CD1c-positive myeloid dendritic cell (primary cell): ENCODE results near the gene UNC5B.

Experiments used
- DNase-seq: peaks from one replicate; pipeline ENCODE4 v3.0.0-alpha.2; 2016; ENCODE audit errors: extremely low spot score

Gene UNC5B

DNA sequence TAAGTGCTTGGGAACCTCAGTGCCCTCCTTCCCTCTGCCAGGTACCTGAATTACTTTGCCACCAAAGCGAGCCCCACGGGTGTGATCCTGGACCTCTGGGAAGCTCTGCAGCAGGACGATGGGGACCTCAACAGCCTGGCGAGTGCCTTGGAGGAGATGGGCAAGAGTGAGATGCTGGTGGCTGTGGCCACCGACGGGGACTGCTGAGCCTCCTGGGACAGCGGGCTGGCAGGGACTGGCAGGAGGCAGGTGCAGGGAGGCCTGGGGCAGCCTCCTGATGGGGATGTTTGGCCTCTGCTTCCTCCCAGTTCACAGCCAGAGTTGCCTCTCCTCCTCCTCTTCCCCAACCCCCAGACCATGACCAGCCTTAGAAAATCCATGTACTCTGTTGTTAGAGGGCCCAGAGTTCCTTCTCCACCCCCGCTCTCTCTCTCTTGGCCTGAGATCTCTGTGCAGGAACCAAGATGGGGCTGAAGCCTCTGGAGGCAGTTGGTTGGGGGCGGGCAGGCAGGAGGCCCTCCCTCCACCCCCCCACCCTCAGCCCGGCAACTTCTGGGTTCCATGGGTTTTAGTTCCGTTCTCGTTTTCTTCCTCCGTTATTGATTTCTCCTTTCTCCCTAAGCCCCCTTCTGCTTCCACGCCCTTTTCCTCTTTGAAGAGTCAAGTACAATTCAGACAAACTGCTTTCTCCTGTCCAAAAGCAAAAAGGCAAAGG lies 86.9 kb downstream of the UNC5B start:
- DNase-seq: peak; percentile 78

DNA sequence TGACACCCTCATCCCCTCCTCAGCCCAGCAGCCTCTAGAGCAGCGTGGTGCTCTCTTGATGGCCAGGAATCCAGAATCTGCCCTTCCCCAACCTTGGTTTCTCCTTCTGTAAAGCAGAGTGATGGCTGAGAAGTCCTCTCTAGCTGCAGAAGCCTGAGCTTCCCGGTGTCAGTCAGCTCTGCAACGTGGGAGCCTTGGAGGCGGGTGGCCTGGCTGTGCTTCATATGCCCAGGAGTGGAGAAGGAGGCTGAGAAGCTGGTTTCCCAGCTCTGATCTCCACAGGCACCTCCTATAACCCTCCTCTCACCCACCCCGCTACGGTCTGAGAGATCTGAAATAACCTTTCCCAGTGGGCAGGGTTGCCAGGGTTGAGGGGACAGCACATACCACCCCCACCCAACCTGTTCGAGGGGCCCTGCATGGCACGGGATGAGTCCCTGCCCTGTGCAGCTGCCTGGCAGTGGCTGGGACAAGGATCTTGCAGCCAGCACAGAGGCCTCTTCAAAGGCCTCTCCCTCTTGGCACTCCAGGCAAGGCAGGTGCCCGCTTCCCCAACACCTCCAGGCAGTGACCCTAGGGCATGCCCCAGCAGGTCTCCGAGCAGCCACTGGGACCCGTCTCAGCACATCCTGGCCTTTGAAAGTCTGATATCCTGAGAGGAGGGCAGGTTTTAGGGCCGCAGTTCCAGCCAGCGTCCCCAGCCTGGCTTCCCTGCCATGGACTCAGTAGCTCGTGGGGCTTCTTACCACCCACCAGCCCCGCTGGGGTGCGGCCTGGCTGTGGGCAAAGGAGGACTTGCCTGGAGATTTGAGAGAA lies 88.4 kb downstream of the UNC5B start:
- no peak for DNase-seq

DNA sequence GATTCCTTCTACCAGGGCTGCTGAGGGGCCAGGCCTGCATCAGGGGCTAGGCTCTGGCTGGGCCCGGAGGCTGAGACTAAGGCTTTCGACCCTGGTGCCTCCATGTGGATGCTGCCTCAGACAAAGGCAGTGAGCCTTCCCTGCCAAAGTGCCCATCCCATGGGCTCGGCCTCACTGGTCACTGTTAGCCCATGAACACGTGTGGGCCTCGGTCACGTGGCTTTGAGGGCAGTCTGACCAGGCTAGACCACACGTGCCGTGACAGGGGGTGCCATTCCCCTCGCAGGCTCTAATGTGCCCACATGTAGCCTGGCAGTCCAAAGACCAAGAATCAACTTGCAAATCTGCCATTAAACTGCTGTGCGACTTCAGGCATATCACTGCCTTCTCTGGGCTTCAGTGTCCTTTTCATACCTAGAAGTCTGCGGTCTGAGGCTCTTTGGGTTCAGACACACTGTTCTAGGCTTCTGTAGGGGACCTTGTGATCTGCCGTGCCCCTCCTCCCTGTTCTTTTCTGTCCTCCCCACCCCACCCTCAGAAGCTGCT lies 89.1 kb downstream of the UNC5B start:
- no peak for DNase-seq

GRCh38 chr10:71302451-71302850 lies 90.1 kb downstream of the UNC5B start:
- no peak for DNase-seq

- DNase-seq: peak; percentile 54
These were observed 90.7 kb downstream of the UNC5B start for GRCh38 chr10:71302874-71303568.

- no peak for DNase-seq
These were observed 91.2 kb downstream of the UNC5B start for GRCh38 chr10:71303569-71303907.

- no peak for DNase-seq
These were observed 92.5 kb downstream of the UNC5B start for GRCh38 chr10:71304914-71305313.

GRCh38 chr10:71306979-71307378 lies 94.6 kb downstream of the UNC5B start:
- no peak for DNase-seq

- no peak for DNase-seq
These were observed 95.2 kb downstream of the UNC5B start for GRCh38 chr10:71307469-71308085.

GRCh38 chr10:71308244-71308643 lies 95.9 kb downstream of the UNC5B start:
- no peak for DNase-seq

- no peak for DNase-seq
These were observed 96.6 kb downstream of the UNC5B start for GRCh38 chr10:71308985-71309384.

DNA sequence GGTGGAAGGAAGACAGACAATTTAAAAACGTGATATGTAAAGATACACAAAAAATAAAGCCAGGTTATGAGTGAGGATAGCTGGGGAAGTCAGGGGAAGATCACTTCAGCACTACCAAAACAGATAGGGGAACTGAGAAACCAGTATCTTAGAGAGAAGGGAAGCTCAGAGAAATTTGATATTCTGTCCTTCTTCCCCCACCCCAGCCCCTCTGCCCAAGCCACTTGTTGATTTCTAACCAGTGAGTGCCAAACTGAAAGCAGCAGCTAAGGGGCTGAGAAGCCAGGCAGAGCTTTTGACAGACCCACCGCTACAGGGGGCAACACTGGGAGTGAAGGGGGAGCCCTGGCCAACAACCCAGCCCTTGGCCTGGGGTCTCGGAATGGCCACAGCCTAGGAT lies 97.5 kb downstream of the UNC5B start:
- DNase-seq: peak; percentile 52

GRCh38 chr10:71312220-71312619 lies 99.8 kb downstream of the UNC5B start:
- no peak for DNase-seq

- no peak for DNase-seq
These were observed 100.7 kb downstream of the UNC5B start for GRCh38 chr10:71312811-71313789.

- DNase-seq: peak; percentile 77
These were observed 101.8 kb downstream of the UNC5B start for GRCh38 chr10:71314028-71314693.

DNA sequence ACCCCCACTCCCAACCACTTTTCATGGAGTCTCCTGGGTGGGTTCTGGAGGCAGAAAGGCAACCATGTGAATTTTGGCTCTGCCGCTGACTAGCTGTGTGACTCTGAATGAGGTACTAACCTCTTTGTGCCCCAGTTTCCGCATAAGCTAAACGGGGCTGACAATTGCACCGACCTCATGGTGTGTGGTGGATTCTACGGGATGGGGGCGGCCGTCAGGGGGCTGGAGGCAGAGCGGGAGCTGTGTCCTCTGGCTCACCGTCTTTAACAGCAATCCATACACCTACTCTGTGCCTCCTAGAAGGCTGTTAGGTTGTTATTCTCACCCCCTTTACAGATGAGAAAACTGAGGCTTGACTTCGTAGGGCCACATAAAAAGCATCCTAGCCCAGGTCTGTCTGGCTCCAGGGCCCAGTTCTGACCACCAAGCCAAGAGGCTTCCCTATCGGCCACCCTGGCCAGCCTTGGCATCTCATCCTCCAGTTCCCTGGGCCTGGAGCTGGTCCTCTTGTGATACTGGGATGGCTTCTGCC lies 102.4 kb downstream of the UNC5B start:
- no peak for DNase-seq

DNA sequence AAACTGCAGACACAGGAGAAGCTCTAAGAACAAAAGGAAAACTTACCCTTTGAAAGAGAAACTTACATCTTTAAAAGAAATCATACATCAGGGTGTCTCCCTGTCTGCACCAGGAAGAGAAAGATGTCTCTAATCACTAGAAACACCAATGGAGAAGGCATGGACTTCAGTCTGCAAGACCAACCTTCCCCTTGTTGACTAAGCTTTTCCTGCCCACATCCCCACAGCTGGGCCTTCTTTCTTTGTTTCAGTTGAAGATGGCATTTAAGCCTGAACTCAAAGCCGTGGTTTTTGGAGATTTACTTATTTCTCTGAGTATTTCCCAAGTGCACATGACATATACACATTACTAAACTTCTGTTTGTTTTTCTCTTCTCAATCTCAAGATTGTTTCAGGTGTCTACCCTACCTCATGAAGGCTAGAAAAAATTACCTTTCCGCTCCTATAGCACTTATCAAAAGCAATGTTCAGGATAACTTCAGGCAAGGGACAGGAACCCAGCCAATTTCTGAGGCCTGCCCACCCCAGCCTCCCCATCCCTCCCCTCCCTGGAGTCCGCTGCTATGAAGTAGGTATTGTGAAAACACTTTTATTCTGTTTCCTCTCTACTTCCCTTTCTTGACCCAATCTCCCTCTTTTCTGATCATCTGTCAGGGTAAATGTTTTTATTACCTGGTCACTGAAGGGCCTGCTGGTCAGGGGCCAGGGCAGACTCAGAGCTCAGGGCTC lies 103.9 kb downstream of the UNC5B start:
- peak; percentile 47 for DNase-seq

DNA sequence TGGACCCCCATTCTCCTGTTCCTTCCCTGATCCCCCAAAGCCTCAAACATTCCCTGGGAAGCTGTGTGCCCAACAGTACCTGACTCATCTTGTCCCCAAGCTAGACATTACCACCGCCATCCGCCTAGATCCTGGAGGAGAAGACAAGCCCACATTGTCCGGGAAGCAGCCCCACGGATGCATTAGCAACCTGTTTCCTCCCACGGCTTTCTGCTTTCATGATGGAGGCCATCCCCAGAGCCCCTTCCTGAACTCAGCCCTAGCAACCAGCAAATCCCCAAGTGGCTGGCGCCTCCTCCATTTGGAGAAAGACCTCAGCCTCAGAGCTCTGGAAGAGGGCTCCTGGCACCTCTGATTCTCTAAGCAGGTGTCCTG lies 104.4 kb downstream of the UNC5B start:
- DNase-seq: no peak

GRCh38 chr10:71317739-71318138 lies 105.4 kb downstream of the UNC5B start:
- no peak for DNase-seq
